ENCODE measurements around the gene RAB3GAP2.
"Not testable (repeated sequence)": the region's sequence is repeated elsewhere in the genome, so short reads cannot be mapped to it uniquely, and the experiment has no call there.

RAB3GAP2 gene

DNA sequence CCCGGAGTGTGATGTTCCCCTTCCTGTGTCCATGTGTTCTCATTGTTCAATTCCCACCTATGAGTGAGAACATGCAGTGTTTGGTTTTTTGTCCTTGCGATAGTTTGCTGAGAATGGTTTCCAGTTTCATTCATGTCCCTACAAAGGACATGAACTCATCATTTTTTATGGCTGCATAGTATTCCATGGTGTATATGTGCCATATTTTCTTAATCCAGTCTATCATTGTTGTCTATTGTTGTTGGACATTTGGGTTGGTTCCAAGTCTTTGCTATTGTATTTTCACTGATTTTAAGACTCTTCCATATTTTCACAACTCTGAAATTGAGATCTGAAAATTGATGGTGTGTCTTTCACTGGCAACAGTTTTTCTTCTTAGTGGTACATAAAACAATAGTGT is 67.5 kb downstream of the RAB3GAP2 start:
- peaks cover 31% of the 10 kb centered on the region for H3K36me3 Mint-ChIP-seq
- not testable (repeated sequence) for H3K4me1 Mint-ChIP-seq, H3K9me3 Mint-ChIP-seq, H3K27ac Mint-ChIP-seq, H3K4me3 Mint-ChIP-seq, H3K27me3 Mint-ChIP-seq

DNA sequence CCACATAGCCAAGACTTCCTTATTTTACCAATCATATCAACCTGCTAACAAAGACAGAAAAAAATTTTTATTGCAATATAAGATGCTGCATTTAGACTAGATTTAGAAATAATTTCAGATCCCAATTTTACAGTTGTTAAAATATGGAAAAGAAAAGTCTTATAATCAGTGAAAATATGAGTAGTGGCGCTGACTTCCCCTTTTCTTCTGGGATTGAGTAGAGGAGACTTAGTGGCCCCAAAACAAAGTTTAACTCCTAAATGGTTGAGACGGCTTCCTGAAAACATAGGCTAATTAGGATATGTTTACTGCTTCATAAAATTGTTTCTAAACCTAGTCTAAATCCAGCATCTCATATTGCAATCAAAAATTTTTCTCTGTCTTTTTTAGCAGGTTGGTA is 68.4 kb downstream of the RAB3GAP2 start:
- Mint-ChIP-seq H3K27me3 (no peaks in the 10 kb centered on the region), H3K4me3 (no peak overlapping the region), H3K36me3 (peaks cover 23% of the 10 kb centered on the region), H3K9me3 (no peaks in the 10 kb centered on the region), H3K27ac (no peak overlapping the region), H3K4me1 (no peaks in the 10 kb centered on the region)

DNA sequence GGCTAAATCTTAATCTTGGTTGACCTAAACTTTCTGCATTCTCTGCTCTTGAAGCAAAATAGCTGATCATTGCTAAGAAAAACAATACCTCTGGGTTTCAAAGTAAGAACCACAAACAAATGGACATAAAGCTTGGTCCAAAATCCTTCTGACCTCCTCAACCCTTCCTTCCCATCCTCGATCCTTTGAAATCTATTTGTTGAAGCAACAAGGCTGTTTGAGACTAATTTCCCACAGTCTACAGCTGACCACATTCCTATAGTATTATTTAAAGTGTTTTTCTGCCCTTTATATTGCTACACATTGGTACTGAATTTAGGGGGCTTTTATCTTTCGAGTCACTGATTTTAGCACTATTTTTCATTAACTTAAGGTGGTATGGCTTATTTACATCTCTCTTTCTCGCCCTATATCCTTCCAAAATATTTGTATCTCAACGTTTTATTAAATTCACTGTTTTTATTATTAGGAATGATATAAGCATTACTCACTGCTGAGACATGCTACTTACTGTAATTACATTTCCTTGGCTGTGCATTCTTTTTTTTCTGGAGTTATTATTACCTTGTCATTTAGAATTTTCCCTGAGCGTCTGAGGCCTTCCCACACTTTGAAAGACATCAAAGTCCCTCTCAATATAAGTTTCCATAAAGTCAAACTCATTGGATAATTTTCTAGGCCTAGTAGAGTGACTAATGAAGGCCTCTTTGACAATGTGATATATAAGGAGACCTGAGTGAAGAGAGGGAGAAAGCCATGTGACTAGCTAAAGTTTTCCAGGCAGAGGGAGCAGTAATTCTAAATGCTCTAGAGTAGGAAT is 73.9 kb downstream of the RAB3GAP2 start:
- Mint-ChIP-seq H3K36me3 (peaks cover 8% of the 10 kb centered on the region), H3K9me3 (no peaks in the 10 kb centered on the region), H3K27ac (no peak overlapping the region), H3K27me3 (no peaks in the 10 kb centered on the region), H3K4me3 (no peak overlapping the region), H3K4me1 (no peaks in the 10 kb centered on the region)

DNA sequence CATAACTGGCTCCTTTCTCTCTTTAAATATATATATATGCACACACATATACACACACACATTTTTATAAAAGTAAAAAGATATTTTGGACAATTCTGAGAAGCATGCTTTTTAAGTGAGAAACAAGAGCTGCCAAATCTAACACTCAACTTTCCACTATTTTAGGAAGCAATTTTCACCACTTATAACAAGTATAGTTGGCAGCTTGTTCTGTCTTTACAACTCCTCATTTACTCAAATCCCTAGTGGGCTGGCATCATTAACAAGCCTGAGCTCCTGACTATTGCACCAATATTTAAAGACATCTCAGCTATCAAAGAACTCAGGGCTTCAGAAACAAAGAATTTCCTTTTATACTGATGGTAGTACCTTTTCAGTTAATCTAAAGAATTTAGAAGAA is 76.6 kb downstream of the RAB3GAP2 start:
- Mint-ChIP-seq H3K36me3 (peaks cover 9% of the 10 kb centered on the region), H3K4me3 (no peak overlapping the region), H3K4me1 (no peaks in the 10 kb centered on the region)

DNA sequence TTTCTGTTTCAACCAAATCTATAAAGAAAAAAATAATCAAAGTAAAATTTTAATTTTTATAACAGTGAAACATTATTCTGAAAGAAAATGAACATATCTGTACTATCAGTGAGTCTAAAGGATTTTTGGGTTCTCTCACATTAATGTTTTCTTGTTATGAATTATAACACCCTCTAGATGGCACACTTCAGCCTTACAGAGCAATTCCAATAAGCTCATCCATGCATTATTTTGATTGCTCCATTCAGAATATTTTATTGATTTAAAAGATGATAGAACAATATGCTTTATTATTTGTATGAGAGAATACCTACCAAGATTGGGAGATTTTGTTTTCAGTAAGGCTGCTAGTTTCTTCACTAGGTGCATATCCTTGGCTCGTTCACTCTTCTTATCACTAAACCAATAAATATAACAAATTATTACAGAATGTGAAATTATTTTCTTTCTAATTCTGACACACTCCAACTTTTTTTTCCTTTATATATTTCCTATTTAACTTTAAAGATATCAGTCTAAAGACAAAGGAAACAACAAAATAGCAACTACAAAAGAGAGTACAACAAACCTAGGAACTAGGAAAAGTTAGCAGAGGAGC is 82.4 kb downstream of the RAB3GAP2 start:
- H3K4me1 Mint-ChIP-seq = no peaks in the 10 kb centered on the region
- no peak overlapping the region for H3K27ac Mint-ChIP-seq
- peaks cover 17% of the 10 kb centered on the region for H3K36me3 Mint-ChIP-seq
- H3K27me3 Mint-ChIP-seq = no peaks in the 10 kb centered on the region
- no peaks in the 10 kb centered on the region for H3K9me3 Mint-ChIP-seq
- no peak overlapping the region for H3K4me3 Mint-ChIP-seq

More for the DNA sequence above, 76.6 kb downstream of the RAB3GAP2 start:
- Mint-ChIP-seq H3K27me3 (no peaks in the 10 kb centered on the region), H3K27ac (no peak overlapping the region), H3K9me3 (no peaks in the 10 kb centered on the region)

DNA sequence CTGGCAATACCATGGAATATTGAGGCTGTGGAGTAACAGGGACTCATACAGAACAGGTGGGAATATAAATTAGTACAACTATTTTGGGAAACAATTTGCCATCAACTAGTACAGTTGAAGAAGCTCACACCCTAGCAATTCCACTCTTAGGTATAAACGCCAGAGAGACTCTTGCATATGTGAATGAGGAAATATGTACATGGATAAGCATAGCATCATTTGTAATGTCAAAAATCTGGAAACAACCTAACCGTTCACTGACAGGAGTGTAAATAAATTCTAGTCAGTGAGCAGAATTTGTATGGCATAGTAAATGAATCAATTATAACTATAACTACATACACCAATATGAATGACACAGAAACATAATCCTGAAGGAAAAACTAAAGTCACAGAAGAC is 83.7 kb downstream of the RAB3GAP2 start:
- H3K36me3 Mint-ChIP-seq = peaks cover 13% of the 10 kb centered on the region
- H3K4me3 Mint-ChIP-seq = no peak overlapping the region
- no peaks in the 10 kb centered on the region for H3K27me3 Mint-ChIP-seq

DNA sequence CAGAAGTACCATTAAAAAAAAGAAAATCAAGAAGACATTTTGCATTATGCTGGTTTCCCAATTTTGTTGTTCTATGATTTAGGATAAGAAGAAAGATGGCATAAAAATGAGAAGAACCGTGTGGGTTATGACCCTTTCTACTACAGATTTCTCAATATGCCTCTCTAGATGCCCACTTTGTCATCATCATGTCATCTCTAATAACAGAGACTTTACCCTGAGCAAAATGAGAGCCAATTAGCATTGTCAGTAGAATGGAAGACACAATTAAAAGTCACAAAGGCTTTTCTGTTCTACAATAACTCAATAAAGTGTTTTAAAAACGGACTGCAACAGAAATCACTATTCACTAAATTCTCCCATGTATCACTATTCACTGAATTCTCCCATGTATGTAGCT is 85.5 kb downstream of the RAB3GAP2 start:
- Mint-ChIP-seq H3K9me3 (no peaks in the 10 kb centered on the region), H3K4me3 (no peak overlapping the region), H3K27me3 (no peaks in the 10 kb centered on the region), H3K36me3 (peaks cover 17% of the 10 kb centered on the region), H3K27ac (no peak overlapping the region), H3K4me1 (no peaks in the 10 kb centered on the region)

More for the DNA sequence above, 83.7 kb downstream of the RAB3GAP2 start:
- no peaks in the 10 kb centered on the region for H3K4me1 Mint-ChIP-seq
- H3K9me3 Mint-ChIP-seq = no peaks in the 10 kb centered on the region
- H3K27ac Mint-ChIP-seq = no peak overlapping the region

DNA sequence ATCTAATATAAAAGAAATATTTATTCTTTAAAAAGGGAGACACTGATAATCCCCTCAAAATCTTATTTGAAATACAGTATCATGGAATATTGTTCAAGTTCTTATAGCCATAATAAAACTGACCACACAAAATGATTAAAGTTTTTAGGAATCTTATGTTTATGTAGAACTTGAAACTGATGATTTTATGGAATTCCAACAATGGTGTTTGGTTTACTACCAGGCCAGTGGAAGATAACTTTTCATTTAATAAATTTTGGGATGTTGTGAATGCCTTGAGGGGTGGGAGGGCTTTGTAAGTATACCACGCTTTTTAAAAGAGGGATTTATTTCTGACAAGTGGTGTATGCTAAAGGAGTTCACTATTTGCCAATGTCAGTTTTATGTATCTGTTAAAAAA is 87.7 kb downstream of the RAB3GAP2 start:
- no peak overlapping the region for H3K4me3 Mint-ChIP-seq
- H3K27me3 Mint-ChIP-seq = no peaks in the 10 kb centered on the region
- no peaks in the 10 kb centered on the region for H3K4me1 Mint-ChIP-seq
- peaks cover 21% of the 10 kb centered on the region for H3K36me3 Mint-ChIP-seq
- no peak overlapping the region for H3K27ac Mint-ChIP-seq
- H3K9me3 Mint-ChIP-seq = no peaks in the 10 kb centered on the region

DNA sequence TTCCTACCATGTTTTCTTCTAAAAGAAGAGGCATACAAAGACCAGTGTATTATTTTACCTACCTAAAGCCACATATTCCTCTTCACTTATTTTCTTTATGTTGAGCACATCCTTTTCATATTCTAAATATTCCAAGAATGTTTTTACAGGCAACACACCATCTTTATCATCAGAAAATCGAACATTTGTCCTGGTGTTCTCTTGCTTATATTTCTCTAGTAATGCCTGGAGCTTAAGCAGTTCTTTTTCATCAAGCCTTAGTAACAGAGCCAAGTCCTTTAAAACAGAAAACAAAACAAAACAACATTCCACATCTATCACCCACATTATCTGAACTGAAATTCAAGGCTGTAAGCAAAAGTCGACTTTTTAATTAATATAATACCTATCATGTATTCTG is 89.6 kb downstream of the RAB3GAP2 start:
- Mint-ChIP-seq H3K4me1 (peaks cover 5% of the 10 kb centered on the region), H3K27me3 (no peaks in the 10 kb centered on the region), H3K27ac (no peak overlapping the region), H3K36me3 (peaks cover 23% of the 10 kb centered on the region), H3K9me3 (no peaks in the 10 kb centered on the region), H3K4me3 (no peak overlapping the region)

DNA sequence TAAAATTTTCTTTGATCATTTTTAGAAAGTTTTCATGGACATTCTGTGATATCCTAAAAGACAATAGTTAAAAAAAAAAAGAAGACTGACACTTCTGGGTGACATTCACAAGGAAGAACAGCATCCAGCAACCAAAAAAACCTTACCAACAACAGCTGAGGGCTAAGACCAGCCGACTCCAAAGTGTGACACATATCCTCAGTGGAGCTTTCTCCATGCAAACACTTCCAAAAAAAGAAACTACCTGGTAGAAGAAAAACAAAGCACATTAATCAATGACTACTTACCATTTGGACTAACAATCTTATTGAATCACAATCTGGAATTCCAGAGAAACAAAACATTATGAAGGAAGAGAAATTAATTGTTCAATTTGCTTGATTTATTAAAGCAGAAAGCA is 90.1 kb downstream of the RAB3GAP2 start:
- Mint-ChIP-seq H3K4me3 (no peak overlapping the region), H3K9me3 (no peaks in the 10 kb centered on the region), H3K36me3 (peaks cover 26% of the 10 kb centered on the region), H3K4me1 (peaks cover 5% of the 10 kb centered on the region), H3K27me3 (no peaks in the 10 kb centered on the region), H3K27ac (no peak overlapping the region)

DNA sequence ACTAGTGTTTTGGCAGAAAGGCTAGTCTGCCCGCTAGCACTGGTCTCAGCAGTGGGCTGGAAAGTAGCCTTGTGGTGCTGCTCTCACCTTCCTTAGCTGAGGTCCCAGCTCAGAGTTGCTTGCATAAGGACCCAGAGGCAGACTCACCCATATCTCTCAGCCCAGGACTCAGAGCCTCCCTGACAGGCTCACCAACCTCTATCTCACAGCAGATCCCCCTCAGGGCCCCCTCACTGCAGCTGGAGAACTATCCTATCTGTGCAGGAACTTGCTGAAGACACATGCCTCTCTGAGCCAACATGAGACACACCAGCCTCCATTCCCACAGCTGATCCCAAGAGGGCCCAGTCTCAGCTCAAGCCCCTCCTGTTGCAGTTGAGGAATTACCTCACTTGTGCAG is 95.7 kb downstream of the RAB3GAP2 start:
- Mint-ChIP-seq H3K9me3 (no peaks in the 10 kb centered on the region), H3K27ac (no peak overlapping the region), H3K27me3 (no peaks in the 10 kb centered on the region), H3K36me3 (peaks cover 47% of the 10 kb centered on the region), H3K4me3 (no peak overlapping the region), H3K4me1 (peaks cover 9% of the 10 kb centered on the region)

DNA sequence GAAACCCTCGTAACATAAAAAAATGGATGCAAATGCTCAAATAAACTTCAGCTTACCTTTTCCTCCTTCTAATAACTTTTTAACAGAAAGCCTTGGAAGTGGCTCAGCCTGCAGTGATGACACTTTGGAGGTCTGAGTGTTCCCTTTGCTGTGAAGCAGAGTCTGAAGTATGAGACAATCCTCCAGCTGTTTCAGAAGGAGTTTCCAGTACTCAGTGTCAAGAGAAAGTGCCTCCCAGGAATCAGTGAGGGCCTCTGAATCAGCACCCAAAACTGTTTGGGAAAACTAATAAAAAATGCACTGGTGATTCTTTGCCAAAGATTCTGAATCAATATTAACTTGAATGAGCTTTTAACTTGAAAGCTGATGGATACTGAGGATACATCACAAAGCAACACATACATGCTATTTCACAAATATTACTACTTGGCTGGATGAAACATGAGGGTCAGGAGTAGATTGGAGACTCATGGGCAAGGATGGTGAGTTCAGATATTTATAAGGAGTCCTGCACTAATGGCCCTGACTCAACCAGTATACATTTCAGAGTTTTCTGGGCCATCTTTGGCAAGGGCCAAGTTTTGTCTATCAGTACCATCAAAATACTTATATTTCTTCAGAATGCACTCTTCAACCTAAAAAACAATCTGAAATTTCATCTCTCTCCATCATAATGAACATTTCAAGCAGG is 101.3 kb downstream of the RAB3GAP2 start:
- Mint-ChIP-seq H3K27me3 (no peaks in the 10 kb centered on the region), H3K27ac (no peak overlapping the region), H3K36me3 (peaks cover 43% of the 10 kb centered on the region), H3K4me3 (no peak overlapping the region), H3K9me3 (no peaks in the 10 kb centered on the region), H3K4me1 (peaks cover 4% of the 10 kb centered on the region)

DNA sequence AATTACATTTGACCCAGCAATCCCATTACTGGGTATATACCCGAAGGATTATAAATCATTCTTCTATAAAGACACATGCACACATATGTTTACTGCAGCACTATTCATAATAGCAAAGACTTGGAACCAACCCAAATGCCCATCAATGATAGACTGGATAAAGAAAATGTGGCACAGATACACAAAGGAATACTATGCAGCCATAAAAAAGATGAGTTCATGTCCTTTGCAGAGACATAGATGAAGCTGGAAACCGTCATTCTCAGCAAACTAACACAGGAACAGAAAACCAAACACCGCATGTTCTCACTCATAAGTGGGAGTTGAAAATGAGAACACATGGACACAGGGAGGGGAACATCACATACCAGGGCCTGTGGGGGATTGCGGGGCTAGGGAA is 102.4 kb downstream of the RAB3GAP2 start:
- H3K36me3 Mint-ChIP-seq = peaks cover 40% of the 10 kb centered on the region
- H3K9me3 Mint-ChIP-seq, H3K27ac Mint-ChIP-seq, H3K4me1 Mint-ChIP-seq, H3K27me3 Mint-ChIP-seq, H3K4me3 Mint-ChIP-seq: not testable (repeated sequence)

DNA sequence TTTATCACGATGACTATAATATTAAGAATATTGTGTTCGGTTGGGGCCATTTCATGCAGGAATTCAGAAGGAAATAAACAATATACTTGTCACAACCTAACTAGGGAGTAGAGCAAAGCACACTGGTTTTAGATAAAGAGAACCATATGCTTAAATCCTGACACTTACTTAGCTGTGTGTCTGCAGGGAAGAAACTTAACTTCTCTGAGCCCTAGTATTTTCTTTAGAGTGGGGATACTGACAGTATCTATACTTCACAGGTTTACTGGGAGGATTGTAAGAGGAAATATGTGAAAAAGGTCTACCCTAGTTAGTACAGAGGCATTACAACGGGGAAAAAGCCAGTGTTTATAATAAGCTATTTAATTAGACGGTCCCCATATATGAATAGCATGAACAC is 105.4 kb downstream of the RAB3GAP2 start:
- Mint-ChIP-seq H3K4me3 (no peak overlapping the region), H3K9me3 (no peaks in the 10 kb centered on the region), H3K36me3 (peaks cover 25% of the 10 kb centered on the region), H3K27ac (no peak overlapping the region), H3K27me3 (no peaks in the 10 kb centered on the region), H3K4me1 (no peaks in the 10 kb centered on the region)

DNA sequence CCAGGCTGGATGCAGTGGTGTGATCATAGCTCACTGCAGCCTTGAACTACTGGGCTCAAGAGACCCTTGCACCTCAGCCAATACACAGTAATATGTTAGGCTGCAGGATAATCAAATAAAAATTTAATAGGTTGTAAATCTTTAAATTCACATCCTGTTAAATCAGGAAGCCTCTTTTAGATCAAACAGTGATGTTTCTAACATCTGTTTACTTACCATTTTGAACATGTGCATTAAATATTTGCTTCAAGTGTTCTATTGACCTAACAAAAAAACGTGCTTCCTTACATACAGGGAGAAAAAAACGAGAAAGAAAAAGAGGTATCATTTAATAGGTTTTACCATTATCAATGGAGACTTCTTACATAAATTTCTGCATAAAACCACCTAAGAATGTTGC is 107.7 kb downstream of the RAB3GAP2 start:
- Mint-ChIP-seq H3K27ac (no peak overlapping the region), H3K4me1 (peaks cover 7% of the 10 kb centered on the region), H3K9me3 (no peaks in the 10 kb centered on the region), H3K4me3 (no peak overlapping the region), H3K27me3 (no peaks in the 10 kb centered on the region), H3K36me3 (peaks cover 15% of the 10 kb centered on the region)

DNA sequence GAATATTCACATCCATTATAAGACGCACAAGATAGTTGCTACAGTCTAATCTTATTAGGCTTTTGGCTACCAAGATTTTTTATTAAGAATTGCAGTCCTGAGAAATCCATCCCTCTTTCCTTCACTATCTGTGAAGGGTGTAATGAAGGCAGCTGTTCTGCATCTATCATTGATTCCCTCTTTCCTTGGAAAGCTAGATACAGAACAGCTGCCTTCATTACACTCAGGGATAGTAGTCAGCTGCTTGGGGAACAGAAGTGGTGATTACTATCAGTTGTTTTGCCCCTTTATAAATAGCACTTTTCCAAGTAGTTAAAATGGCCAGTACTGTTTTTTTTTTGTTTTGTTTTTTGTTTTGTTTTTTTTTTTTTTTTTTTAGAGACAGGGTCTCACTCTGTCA is 108.1 kb downstream of the RAB3GAP2 start:
- Mint-ChIP-seq H3K27me3 (no peaks in the 10 kb centered on the region), H3K27ac (no peak overlapping the region), H3K4me1 (peaks cover 7% of the 10 kb centered on the region), H3K36me3 (peaks cover 11% of the 10 kb centered on the region), H3K4me3 (no peak overlapping the region), H3K9me3 (no peaks in the 10 kb centered on the region)

Measured in activated naive CD4-positive, alpha-beta T cell treated with anti-CD3 and anti-CD28 coated beads, Interleukin-2, amount 50 U/mL, for 24 hours (primary cell).